SK-N-SH (cell line): Measurements from ENCODE around the gene STT3B. TPM values are rescaled to one million over a fixed set of nuclear protein-coding genes. Genes with fewer than 3 reads are reported as not detected.

ENCODE experiments used
- CTCF ChIA-PET: fragments of 300-600, 350-600 bp; formaldehyde crosslinking; extraction: SDS; loops from one replicate; lab custom pipeline; 2021; lab: Yijun Ruan, JAX
- POLR2A ChIA-PET: fragments of 350-600 bp; sonication (Branson Sonifier 250); formaldehyde crosslinking; extraction: SDS; loops from one replicate; lab custom pipeline; 2020; ENCODE audit warnings: antibody characterized with exemption, inconsistent platforms; lab: Yijun Ruan, JAX
- DNase-seq: peaks from one replicate; pipeline ENCODE4 v3.0.0; 2012
- H2AFZ ChIP-seq: fragments of 200-600 bp; sonication (generic); 2 replicates; pipeline ENCODE4 v1.8.1; 2016; ENCODE audit warnings: antibody characterized with exemption, mild to moderate bottlenecking, low read depth
- H3F3A ChIP-seq: fragments of 200-600 bp; sonication (generic); replicated peaks from 2 replicates; pipeline ENCODE3; 2016; ENCODE audit warnings: antibody characterized with exemption, mild to moderate bottlenecking; ENCODE audit not compliant: insufficient read depth
- H3K27ac ChIP-seq, 2 experiments: fragments of 200-500 bp in 1 of 2; fragments of 200-600 bp in 1 of 2; sonication (Bioruptor generic) in 1 of 2; sonication (generic), shearing (Covaris generic) in 1 of 2; 2 replicates each; pipeline versions ENCODE4 v1.5.1 to v1.6.1; 2014 to 2016; ENCODE audit warnings: low read depth in 2 of 2, inconsistent platforms in 1 of 2, low read length in 1 of 2, mild to moderate bottlenecking in 1 of 2, mixed read lengths in 1 of 2
- H3K27me3 ChIP-seq: fragments of 200-600 bp; sonication (generic), shearing (Covaris generic); 2 replicates; pipeline ENCODE4 v1.6.1; 2016; ENCODE audit warnings: mixed run types; ENCODE audit not compliant: insufficient read depth
- H3K36me3 ChIP-seq, 2 experiments: fragments of 200-500 bp in 1 of 2; fragments of 200-600 bp in 1 of 2; sonication (Bioruptor generic) in 1 of 2; sonication (generic) in 1 of 2; replicated peaks in 1 of 2; 2 replicates each; pipeline versions ENCODE3 to v1.5.1; 2014 to 2016; ENCODE audit warnings: low read length in 1 of 2, mild to moderate bottlenecking in 1 of 2; ENCODE audit not compliant: insufficient read depth in 2 of 2, control insufficient read depth in 1 of 2
- H3K4me1 ChIP-seq, 2 experiments: fragments of 200-500 bp in 1 of 2; fragments of 200-600 bp in 1 of 2; sonication (Bioruptor generic) in 1 of 2; sonication (generic), shearing (Covaris generic) in 1 of 2; 2 replicates each; pipeline versions ENCODE4 v1.5.1 to v1.6.1; 2014 to 2016; ENCODE audit warnings: low read depth in 1 of 2, low read length in 1 of 2, mixed run types in 1 of 2; ENCODE audit not compliant: insufficient read depth in 2 of 2, control insufficient read depth in 1 of 2
- H3K4me2 ChIP-seq: fragments of 200-600 bp; sonication (generic), shearing (Covaris generic); 2 replicates; pipeline ENCODE4 v1.6.1; 2017; ENCODE audit warnings: mixed run types
- H3K4me3 ChIP-seq, 2 experiments: fragments of 200-500 bp in 1 of 2; fragments of 200-600 bp in 1 of 2; sonication (Bioruptor generic) in 1 of 2; sonication (generic), shearing (Covaris generic) in 1 of 2; 2 replicates each; pipeline versions ENCODE4 v1.5.1 to v1.8.1; 2014 to 2016; ENCODE audit warnings: low read depth in 2 of 2, inconsistent platforms in 1 of 2, low read length in 1 of 2, mild to moderate bottlenecking in 1 of 2, mixed read lengths in 1 of 2, moderate library complexity in 1 of 2
- H3K79me2 ChIP-seq: fragments of 200-600 bp; sonication (generic); 2 replicates; pipeline ENCODE4 v1.8.1; 2017; ENCODE audit warnings: mild to moderate bottlenecking; ENCODE audit not compliant: insufficient read depth
- H3K9ac ChIP-seq: fragments of 200-600 bp; sonication (generic); 2 replicates; pipeline ENCODE4 v1.6.1; 2017; ENCODE audit warnings: mixed run types
- H3K9me2 ChIP-seq: fragments of 200-600 bp; sonication (generic); 2 replicates; pipeline ENCODE4 v1.6.1; 2017; ENCODE audit warnings: mixed run types
- H3K9me3 ChIP-seq: fragments of 200-600 bp; sonication (generic); 2 replicates; pipeline ENCODE4 v1.6.1; 2017; ENCODE audit warnings: mixed run types, mild to moderate bottlenecking, moderate library complexity
- H4K20me1 ChIP-seq: fragments of 200-600 bp; sonication (generic); 2 replicates; pipeline ENCODE4 v1.6.1; 2017; ENCODE audit warnings: mild to moderate bottlenecking, mixed run types; ENCODE audit not compliant: insufficient read depth
- FOSL2 ChIP-seq: IDR thresholded peaks from 2 replicates; pipeline ENCODE4 v1.4.0; 2012; ENCODE audit warnings: low read depth, mild to moderate bottlenecking, moderate library complexity, borderline replicate concordance
- FOXM1 ChIP-seq: IDR thresholded peaks from 2 replicates; pipeline ENCODE4 v1.4.0; 2012; ENCODE audit warnings: low read depth, mild to moderate bottlenecking
- IRF3 ChIP-seq: fragments of 150-350 bp; IDR thresholded peaks from 2 replicates; pipeline ENCODE4 v1.6.1; 2016; ENCODE audit warnings: mild to moderate bottlenecking, low read depth, low read length
- MAX ChIP-seq: IDR thresholded peaks from 2 replicates; pipeline ENCODE4 v1.4.0; 2012; ENCODE audit warnings: low read depth
- MXI1 ChIP-seq: IDR thresholded peaks from 2 replicates; pipeline ENCODE4 v1.6.1; 2012; ENCODE audit warnings: mild to moderate bottlenecking, low read depth, low read length, improper control_type of control experiment
- NFIC ChIP-seq: IDR thresholded peaks from 2 replicates; pipeline ENCODE4 v1.4.0; 2012; ENCODE audit warnings: borderline replicate concordance
- PBX3 ChIP-seq: IDR thresholded peaks from 2 replicates; pipeline ENCODE4; 2012
- RAD21 ChIP-seq: IDR thresholded peaks from 2 replicates; pipeline ENCODE4 v1.6.1; 2012; ENCODE audit warnings: mild to moderate bottlenecking, low read length
- RXRA ChIP-seq: IDR thresholded peaks from 2 replicates; pipeline ENCODE4 v1.4.0; 2012; ENCODE audit warnings: low read depth, mild to moderate bottlenecking, borderline replicate concordance
- SIN3A ChIP-seq: IDR thresholded peaks from 2 replicates; pipeline ENCODE4 v1.6.1; 2012; ENCODE audit warnings: low read depth, mild to moderate bottlenecking, low read length, moderate library complexity, borderline replicate concordance
- TAF1 ChIP-seq: IDR thresholded peaks from 2 replicates; pipeline ENCODE4 v1.6.1; 2012; ENCODE audit warnings: low read depth, mild to moderate bottlenecking, low read length, moderate library complexity, borderline replicate concordance
- TCF12 ChIP-seq: IDR thresholded peaks from 2 replicates; pipeline ENCODE4 v1.4.0; 2012
- USF1 ChIP-seq: IDR thresholded peaks from 2 replicates; pipeline ENCODE4 v1.4.0; 2012; ENCODE audit warnings: low read depth, borderline replicate concordance
- YY1 ChIP-seq: IDR thresholded peaks from 2 replicates; pipeline ENCODE4 v1.4.0; 2012; ENCODE audit warnings: low read depth, mild to moderate bottlenecking
- ZBTB33 ChIP-seq: IDR thresholded peaks from 2 replicates; pipeline ENCODE4 v1.4.0; 2012; ENCODE audit warnings: low read depth, borderline replicate concordance
- WGBS: methylation state at CpG from one replicate; pipeline ENCODE4 v1.1.6; 2017; ENCODE audit warnings: low lambda C conversion rate; 5-methylcytosine and 5-hydroxymethylcytosine counted together
- polyA plus RNA-seq, 3 experiments: library from polyadenylated mRNA; depleted of rRNA; stranded (reverse); fragments of >200 nt; gene quantifications; 2 replicates each; pipeline ENCODE4 v1.2.3, GENCODE V29; 2012

STT3B gene
- polyA plus RNA-seq, 1 of the 3 experiments (the other 2 are of a cell fraction), result 27.9 TPM

- H3K4me2 ChIP-seq, result no peak overlapping the region
- H3K27ac ChIP-seq, result no peak overlapping the region
- H3K27me3 ChIP-seq, result no peaks in the 10 kb centered on the region
- H4K20me1 ChIP-seq, result no peaks in the 10 kb centered on the region
- no peaks in the 10 kb centered on the region for H3K36me3 ChIP-seq
- H3K9ac ChIP-seq, result no peak overlapping the region
- CTCF ChIA-PET, result interaction anchor here (1.6 kb wide), 1 partner anchor 8 kb away, joined by 4 read pairs; no protein-coding TSS in a partner anchor
- no peaks in the 10 kb centered on the region for H3K4me1 ChIP-seq
- POLR2A ChIA-PET, result no interaction called here
- H2AFZ ChIP-seq, result no peak overlapping the region
- no peaks in the 10 kb centered on the region for H3K79me2 ChIP-seq
- H3K9me3 ChIP-seq, result no peaks in the 10 kb centered on the region
- no peaks in the 10 kb centered on the region for H3F3A ChIP-seq
- no peak for TF ChIP-seq RXRA
- no peak for TF ChIP-seq FOXM1
- TF ChIP-seq FOSL2, result no peak
- no peak for TF ChIP-seq MAX
- TF ChIP-seq TCF12, result no peak
- no peak for TF ChIP-seq IRF3
- no peak for TF ChIP-seq SIN3A
- no peak for TF ChIP-seq ZBTB33
- TF ChIP-seq TAF1, result no peak
- TF ChIP-seq RAD21, result no peak
- TF ChIP-seq NFIC, result no peak
- TF ChIP-seq MXI1, result no peak
- H3K9me2 ChIP-seq, result no peaks in the 10 kb centered on the region
- DNase-seq, result no peak
- whole genome bisulfite sequencing, result 74% methylated on average over 3 of the region's 3 CpGs
- no peak overlapping the region for H3K4me3 ChIP-seq
These were observed 33.4 kb upstream of the STT3B start for GRCh38 chr3:31499281-31499680.

- TF ChIP-seq PBX3 (no peak), RXRA (no peak), USF1 (no peak), RAD21 (no peak), YY1 (no peak)
- ChIA-PET POLR2A (interaction anchor here (2.4 kb wide), 1 partner anchor 29 kb away, joined by 13 read pairs; the partner anchor contains the start of gene STT3B), CTCF (no interaction called here)
- no peak for DNase-seq
- no peak overlapping the region for H3K4me2 ChIP-seq
- H3K27me3 ChIP-seq, result 0 out of 2 replicates have a peak, but pooled peaks cover 6% of the 10 kb centered on the region
- H3K4me1 ChIP-seq, result no peaks in the 10 kb centered on the region; a peak in 1 of 4 replicates
- no peaks in the 10 kb centered on the region for H3K9me2 ChIP-seq
- no peaks in the 10 kb centered on the region for H4K20me1 ChIP-seq
- no peak overlapping the region for H3K27ac ChIP-seq
- H3K9me3 ChIP-seq, result no peaks in the 10 kb centered on the region
- no peaks in the 10 kb centered on the region for H3F3A ChIP-seq
- no peak overlapping the region for H3K4me3 ChIP-seq
- no peaks in the 10 kb centered on the region for H3K79me2 ChIP-seq
- no peak overlapping the region for H2AFZ ChIP-seq
- WGBS, result 58% methylated on average over 3 of the region's 3 CpGs
- H3K9ac ChIP-seq, result no peak overlapping the region
- H3K36me3 ChIP-seq, result no peaks in the 10 kb centered on the region
These were observed 29.9 kb upstream of the STT3B start for GRCh38 chr3:31502803-31503221.
